Sigmoid colon (tissue), 7 donors: Measurements from ENCODE around the gene HMX1. TPM values are rescaled to one million over a fixed set of nuclear protein-coding genes. Genes with fewer than 3 reads are reported as not detected.
A peak's percentile ranks its signal among the peaks of the same experiment; 100 is the strongest.

Source experiments
- DNase-seq: peaks from one replicate; pipeline ENCODE4 v3.0.0-alpha.2; 2019
- H3K27ac ChIP-seq, 4 donors: fragments of 200-600 bp; sonication (generic); one replicate each; pipeline ENCODE4 v1.5.1; 2016 to 2019; ENCODE audit warnings: mild to moderate bottlenecking in 1 of 4
- H3K27me3 ChIP-seq, 3 donors: fragments of 200-600 bp; sonication (generic); one replicate each; pipeline ENCODE4 v1.5.1; 2019; ENCODE audit warnings: mild to moderate bottlenecking in 1 of 3
- H3K36me3 ChIP-seq, 4 donors: fragments of 200-600 bp; sonication (generic); one replicate each; pipeline ENCODE4 v1.5.1; 2016 to 2019
- H3K4me1 ChIP-seq, 4 donors: fragments of 200-600 bp; sonication (generic); one replicate each; pipeline ENCODE4 v1.5.1; 2017 to 2019
- H3K4me3 ChIP-seq, 4 donors: fragments of 200-600 bp; sonication (generic); one replicate each; pipeline ENCODE4 v1.5.1; 2017 to 2019; ENCODE audit warnings: mild to moderate bottlenecking in 2 of 4, moderate library complexity in 1 of 4
- H3K9me3 ChIP-seq, 4 donors: fragments of 200-600 bp in 3 of 4; sonication (generic) in 3 of 4; one replicate each; pipeline versions ENCODE4 v1.5.1 to v1.6.1; 2013 to 2019
- EP300 ChIP-seq, 4 donors: sonication (generic); formaldehyde crosslinking; IDR thresholded peaks; one replicate each; pipeline ENCODE4 v1.6.1; 2017; ENCODE audit warnings: antibody characterized with exemption in 4 of 4
- POLR2A ChIP-seq, 2 donors: fragments of 450-650 bp; IDR thresholded peaks; one replicate each; pipeline ENCODE4 v1.6.1; 2016; ENCODE audit warnings: antibody characterized with exemption in 2 of 2, mild to moderate bottlenecking in 2 of 2, moderate library complexity in 2 of 2
- POLR2AphosphoS5 ChIP-seq, 4 donors: sonication (generic); formaldehyde crosslinking; IDR thresholded peaks; one replicate each; pipeline ENCODE4 v1.6.1; 2017; ENCODE audit warnings: antibody characterized with exemption in 4 of 4
- WGBS, 2 donors: extraction: QIAGEN DNeasy Blood & Tissue Kit; methylation state at CpG; one replicate each; pipeline ENCODE4 v1.1.7; 2013; 5-methylcytosine and 5-hydroxymethylcytosine counted together
- intact Hi-C: fragments of 100-400 bp; cut with DNase I; formaldehyde crosslinking; loops from one replicate; pipeline ENCODE4 v1.15.1; 2023
- polyA plus RNA-seq, 3 donors: library from polyadenylated mRNA; stranded (reverse); fragments of 200-250 nt; gene quantifications; one replicate each; pipeline ENCODE4 v1.2.3, GENCODE V29; 2013
- total RNA-seq, 4 donors: library from RNA; depleted of rRNA; stranded (reverse); fragments of >200 nt; gene quantifications; one replicate each; pipeline ENCODE4 v1.1.0, GENCODE V29; 2016
- TF ChIP-seq, protein P1 (sequence below), 4 experiments: fragments of 450-650 bp in 3 of 4; fragments of 200-600 bp in 1 of 4; IDR thresholded peaks; one replicate each; pipeline ENCODE4 v1.5.1; 2016 to 2019; ENCODE audit warnings: antibody characterized with exemption in 4 of 4, mild to moderate bottlenecking in 3 of 4, moderate library complexity in 2 of 4
- donor health status: healthy with polysubstance abuse.
- donor health status: Bipolar disorder and iron deficiency.
- donor health status: healthy.

HMX1 gene
- total and polyA plus RNA-seq, 7 donors = 1.1 to 1.7 TPM; not detected in 5

DNA sequence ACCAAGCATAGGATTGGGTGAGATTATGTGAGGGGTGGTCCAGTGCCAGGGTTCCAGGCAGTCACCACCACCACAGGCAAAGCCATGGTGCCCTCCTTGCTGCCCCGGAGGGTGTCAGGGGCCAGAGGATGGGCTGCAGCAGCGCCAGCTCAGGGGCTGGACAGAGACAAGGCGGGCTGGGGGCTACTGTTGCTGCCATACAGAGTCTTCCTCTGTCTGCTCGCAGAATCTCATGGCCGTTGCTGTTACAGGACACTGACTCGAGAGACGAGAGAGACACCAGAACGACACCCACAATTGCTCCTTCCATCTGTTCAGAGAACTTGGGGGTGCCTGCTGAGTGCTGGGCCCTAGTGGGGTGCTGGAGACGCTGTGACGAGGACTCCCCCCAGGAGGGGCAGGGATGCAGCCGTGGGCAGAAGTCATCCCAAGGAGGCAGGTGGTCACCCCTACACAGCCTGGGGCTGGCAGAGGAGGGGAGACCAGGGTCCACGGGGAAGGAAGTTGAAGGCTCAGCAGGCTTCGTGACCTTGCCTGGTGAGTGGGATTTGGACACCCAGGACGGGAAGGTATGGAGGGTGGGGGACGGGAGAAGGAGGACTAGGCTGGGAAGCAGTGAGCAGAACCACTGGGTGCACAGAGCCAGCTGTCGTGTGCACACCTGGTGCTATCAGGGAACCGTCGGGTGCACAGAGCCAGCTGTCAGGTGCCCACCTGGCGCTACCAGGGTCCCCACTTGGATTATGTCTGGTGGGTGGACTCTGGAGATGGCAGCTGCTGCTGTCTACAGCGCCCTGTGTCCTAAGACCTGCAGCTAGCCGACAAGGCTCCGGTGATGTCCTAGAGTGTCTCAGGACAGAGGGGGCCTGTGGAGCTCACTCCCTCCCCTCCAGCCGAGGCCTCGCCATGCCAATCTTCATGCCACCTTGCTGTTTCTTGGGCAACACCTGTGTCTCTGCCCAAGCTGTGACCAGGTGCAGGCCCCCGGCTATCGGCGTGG, 43.9 kb upstream of the HMX1 start:
- Histone ChIP-seq H3K4me3 (no peak overlapping the region), H3K4me1 (no peaks in the 10 kb centered on the region), H3K27me3 (peaks cover 0 to 41% (median 8%) of the 10 kb centered on the region in 3 donors), H3K36me3 (no peaks in the 10 kb centered on the region), H3K27ac (no peak overlapping the region), H3K9me3 (no peaks in the 10 kb centered on the region)
- WGBS, 2 donors = 66 to 81% methylated on average over 27 of the region's 27 CpGs
- intact Hi-C loops = loop anchor here (10.0 kb wide), 1 partner anchor 311 kb away; no protein-coding TSS in a partner anchor
- peak; percentile 46 for DNase-seq
- no peak for TF ChIP-seq POLR2AphosphoS5 (IDR thresholded peaks at IDR 0.05)
- no peak for TF ChIP-seq POLR2A (IDR thresholded peaks at IDR 0.05)
- TF ChIP-seq, protein P1, sequence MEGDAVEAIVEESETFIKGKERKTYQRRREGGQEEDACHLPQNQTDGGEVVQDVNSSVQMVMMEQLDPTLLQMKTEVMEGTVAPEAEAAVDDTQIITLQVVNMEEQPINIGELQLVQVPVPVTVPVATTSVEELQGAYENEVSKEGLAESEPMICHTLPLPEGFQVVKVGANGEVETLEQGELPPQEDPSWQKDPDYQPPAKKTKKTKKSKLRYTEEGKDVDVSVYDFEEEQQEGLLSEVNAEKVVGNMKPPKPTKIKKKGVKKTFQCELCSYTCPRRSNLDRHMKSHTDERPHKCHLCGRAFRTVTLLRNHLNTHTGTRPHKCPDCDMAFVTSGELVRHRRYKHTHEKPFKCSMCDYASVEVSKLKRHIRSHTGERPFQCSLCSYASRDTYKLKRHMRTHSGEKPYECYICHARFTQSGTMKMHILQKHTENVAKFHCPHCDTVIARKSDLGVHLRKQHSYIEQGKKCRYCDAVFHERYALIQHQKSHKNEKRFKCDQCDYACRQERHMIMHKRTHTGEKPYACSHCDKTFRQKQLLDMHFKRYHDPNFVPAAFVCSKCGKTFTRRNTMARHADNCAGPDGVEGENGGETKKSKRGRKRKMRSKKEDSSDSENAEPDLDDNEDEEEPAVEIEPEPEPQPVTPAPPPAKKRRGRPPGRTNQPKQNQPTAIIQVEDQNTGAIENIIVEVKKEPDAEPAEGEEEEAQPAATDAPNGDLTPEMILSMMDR (IDR thresholded peaks at IDR 0.05) = no peak
- no peak for TF ChIP-seq EP300 (IDR thresholded peaks at IDR 0.05)

DNA sequence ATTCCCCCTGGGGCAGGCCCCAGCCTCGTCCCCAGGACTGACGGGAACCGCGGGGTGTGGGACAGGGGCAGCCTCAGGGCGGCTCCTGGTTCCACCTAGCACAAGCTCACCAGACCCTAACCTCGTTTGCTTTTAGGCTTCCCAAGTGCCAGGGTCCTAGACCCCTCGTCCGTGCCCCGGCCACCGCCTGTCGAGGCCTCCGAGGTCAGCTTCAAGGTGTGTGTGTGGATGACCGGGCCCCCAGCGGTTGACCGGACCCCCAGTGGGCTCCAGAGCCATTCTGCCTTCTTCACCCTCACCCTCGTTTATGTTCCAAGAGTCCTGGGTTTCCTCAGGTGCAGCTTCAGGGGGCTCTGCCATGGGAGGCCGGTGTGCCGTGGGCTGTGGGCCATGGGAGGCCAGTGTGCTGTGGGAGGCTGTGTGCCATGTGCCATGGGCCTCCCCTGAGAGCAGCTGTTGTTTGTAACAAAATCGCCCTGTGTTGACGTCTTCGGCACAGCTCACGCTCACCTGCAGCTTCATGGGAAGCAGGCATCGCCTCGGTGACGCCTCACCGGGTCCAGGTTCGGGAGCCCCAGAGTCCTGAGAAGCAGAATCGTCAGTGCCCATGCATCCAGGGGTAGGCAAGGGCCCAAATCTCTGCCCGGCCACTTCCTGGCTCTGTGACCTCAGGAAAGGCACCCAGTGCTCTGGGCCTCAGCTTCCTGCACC, 43.0 kb upstream of the HMX1 start:
- DNase-seq = peak; percentile 47
- TF ChIP-seq POLR2AphosphoS5 (IDR thresholded peaks at IDR 0.05) (no peak), POLR2A (IDR thresholded peaks at IDR 0.05) (no peak)
- Histone ChIP-seq H3K27me3 (peaks cover 0 to 34% (median 8%) of the 10 kb centered on the region in 3 donors), H3K4me1 (no peaks in the 10 kb centered on the region), H3K9me3 (no peaks in the 10 kb centered on the region), H3K4me3 (no peak overlapping the region), H3K27ac (no peak overlapping the region), H3K36me3 (no peaks in the 10 kb centered on the region)
- WGBS, 2 donors = 80 to 82% methylated on average over 29 of the region's 29 CpGs
- intact Hi-C loops = loop anchor here (10.0 kb wide), 1 partner anchor 310 kb away; no protein-coding TSS in a partner anchor

GRCh38 chr4:8913858-8914460, 42.3 kb upstream of the HMX1 start:
- 69 to 79% methylated on average over 15 of the region's 15 CpGs for WGBS, 2 donors
- DNase-seq = peak; percentile 33
- Histone ChIP-seq H3K27ac (no peak overlapping the region), H3K4me3 (no peak overlapping the region), H3K9me3 (no peaks in the 10 kb centered on the region), H3K27me3 (peaks cover 0 to 30% (median 8%) of the 10 kb centered on the region in 3 donors), H3K4me1 (no peaks in the 10 kb centered on the region), H3K36me3 (no peaks in the 10 kb centered on the region)
- intact Hi-C loops = loop anchor here (10.0 kb wide), 1 partner anchor 309 kb away; no protein-coding TSS in a partner anchor
- TF ChIP-seq POLR2AphosphoS5 (IDR thresholded peaks at IDR 0.05) = no peak

- Histone ChIP-seq H3K4me1 (no peaks in the 10 kb centered on the region), H3K4me3 (no peak overlapping the region), H3K9me3 (no peaks in the 10 kb centered on the region), H3K27ac (no peak overlapping the region), H3K36me3 (no peaks in the 10 kb centered on the region), H3K27me3 (peaks cover 0 to 27% (median 5%) of the 10 kb centered on the region in 3 donors)
- peak; percentile 53 for DNase-seq
- intact Hi-C loops = loop anchor here (10.0 kb wide), 1 partner anchor 308 kb away; no protein-coding TSS in a partner anchor
- TF ChIP-seq, protein P1 (IDR thresholded peaks at IDR 0.05) = no peak
- no peak for TF ChIP-seq EP300 (IDR thresholded peaks at IDR 0.05)
- TF ChIP-seq POLR2AphosphoS5 (IDR thresholded peaks at IDR 0.05) = no peak
- TF ChIP-seq POLR2A (IDR thresholded peaks at IDR 0.05) = no peak
- 74 to 76% methylated on average over 24 of the region's 24 CpGs for WGBS, 2 donors
These were observed 41.6 kb upstream of the HMX1 start for GRCh38 chr4:8913121-8913857.

DNA sequence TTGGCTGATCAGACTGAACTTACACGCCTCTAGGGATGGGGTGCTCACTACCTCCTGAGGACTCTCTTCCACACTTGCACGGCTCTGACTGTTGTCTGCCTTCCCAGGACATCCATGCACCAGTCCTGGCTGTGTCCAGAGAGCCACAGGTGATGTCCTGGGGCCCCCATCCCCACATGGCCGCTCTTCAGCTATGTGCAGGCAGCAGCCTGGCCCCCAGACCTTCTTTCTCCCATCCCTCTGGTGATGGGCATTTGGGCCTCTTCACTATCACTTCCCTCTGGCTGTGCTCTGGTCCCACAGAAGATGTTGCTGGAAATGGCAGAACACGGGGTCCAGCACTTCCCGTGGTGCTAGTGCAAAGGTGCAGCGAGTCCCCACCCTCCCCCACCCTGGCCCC, 40.9 kb upstream of the HMX1 start:
- H3K4me3 ChIP-seq = no peak overlapping the region
- no peak overlapping the region for H3K27ac ChIP-seq
- WGBS, 2 donors = 81 to 83% methylated on average over 6 of the region's 6 CpGs
- intact Hi-C loops = loop anchor here (10.0 kb wide), 1 partner anchor 308 kb away; no protein-coding TSS in a partner anchor
- no peaks in the 10 kb centered on the region for H3K4me1 ChIP-seq
- TF ChIP-seq EP300 (IDR thresholded peaks at IDR 0.05) (no peak), POLR2A (IDR thresholded peaks at IDR 0.05) (no peak), POLR2AphosphoS5 (IDR thresholded peaks at IDR 0.05) (no peak)
- TF ChIP-seq, protein P1 (IDR thresholded peaks at IDR 0.05) = no peak
- peaks cover 0 to 31% (median 0%) of the 10 kb centered on the region in 3 donors for H3K27me3 ChIP-seq
- H3K9me3 ChIP-seq = no peaks in the 10 kb centered on the region
- H3K36me3 ChIP-seq = no peaks in the 10 kb centered on the region
- DNase-seq = no peak
